HCT116 (cell line): ENCODE results near the gene MINDY4B. TPM values are rescaled to one million over a fixed set of nuclear protein-coding genes. Genes with fewer than 3 reads are reported as not detected.

Source experiments
- ATAC-seq: fragments of 200-7000 bp; cut with Tn5 transposase; 2 replicates; pipeline ENCODE4 v1.9.1; 2020; ENCODE audit warnings: mild to moderate bottlenecking, moderate library complexity
- BruUV-seq: library from RNA; stranded (reverse); fragments of 400-500 nt; replicated peaks from 2 replicates; lab custom pipeline; 2021; lab: Mats Ljungman, UMichigan
- CTCF ChIA-PET: fragments of 300-600 bp; sonication (Branson Sonifier 250); formaldehyde crosslinking; loops from one replicate; lab custom pipeline; 2021; ENCODE audit warnings: antibody characterized with exemption; lab: Charles Lee
- POLR2A ChIA-PET: fragments of 300-600, 350-600 bp; sonication (Branson Sonifier 250); formaldehyde crosslinking; loops from one replicate; lab custom pipeline; 2021; ENCODE audit warnings: antibody characterized with exemption; lab: Charles Lee
- RAD21 ChIA-PET, 2 experiments: fragments of 300-600 bp; sonication (Branson Sonifier 250); formaldehyde crosslinking; loops; one replicate each; lab custom pipeline; 2023; ENCODE audit warnings: low total read pairs in 2 of 2; ENCODE audit not compliant: uncharacterized antibody in 2 of 2, unreplicated experiment in 2 of 2, low non-redundant PET in 1 of 2; lab: Charles Lee
- DNase-seq: peaks from one replicate; pipeline ENCODE4 v3.0.0-alpha.2; 2010; ENCODE audit warnings: low read depth, low spot score
- H2AFZ ChIP-seq: fragments of 200-600 bp; shearing (Covaris generic), sonication (generic); 2 replicates; pipeline ENCODE4 v1.6.1; 2017; ENCODE audit warnings: low read depth, mixed run types, mixed read lengths, antibody characterized with exemption, low read length; ENCODE audit not compliant: poor library complexity, severe bottlenecking
- H3K27ac ChIP-seq: 2 replicates; pipeline ENCODE4 v1.5.1; 2012; ENCODE audit warnings: low read depth, low read length
- H3K27me3 ChIP-seq: fragments of 200-600 bp; sonication (generic); 2 replicates; pipeline ENCODE4 v1.6.1; 2016; ENCODE audit warnings: mixed run types, low read length, mixed read lengths; ENCODE audit not compliant: insufficient read depth
- H3K36me3 ChIP-seq, 2 experiments: fragments of 200-500 bp in 1 of 2; fragments of 200-600 bp in 1 of 2; sonication (Bioruptor generic) in 1 of 2; sonication (generic) in 1 of 2; 2 replicates each; pipeline versions ENCODE4 v1.5.1 to v1.6.1; 2014 to 2016; ENCODE audit warnings: low read length in 2 of 2, inconsistent platforms in 1 of 2, mixed read lengths in 1 of 2, mixed run types in 1 of 2; ENCODE audit not compliant: insufficient read depth in 2 of 2, control insufficient read depth in 1 of 2
- H3K4me1 ChIP-seq, 2 experiments: fragments of 200-600 bp in 1 of 2; sonication (generic) in 1 of 2; 2 replicates each; pipeline versions ENCODE4 v1.5.1 to v1.6.1; 2012 to 2017; ENCODE audit warnings: low read length in 2 of 2, inconsistent platforms in 1 of 2, mild to moderate bottlenecking in 1 of 2, mixed read lengths in 1 of 2, mixed run types in 1 of 2, moderate library complexity in 1 of 2; ENCODE audit not compliant: insufficient read depth in 2 of 2, control insufficient read depth in 1 of 2
- H3K4me2 ChIP-seq: fragments of 200-600 bp; sonication (generic); 2 replicates; pipeline ENCODE4 v1.6.1; 2017; ENCODE audit warnings: mixed run types, low read length, mixed read lengths
- H3K4me3 ChIP-seq, 2 experiments: fragments of 200-600 bp in 1 of 2; sonication (generic) in 1 of 2; replicated peaks in 1 of 2; 2 replicates each; pipeline ENCODE4 v1.5.1; 2011 to 2016; ENCODE audit warnings: low read length in 2 of 2, control low read depth in 1 of 2, low read depth in 1 of 2, mild to moderate bottlenecking in 1 of 2, mixed read lengths in 1 of 2, mixed run types in 1 of 2
- H3K79me2 ChIP-seq: fragments of 200-600 bp; sonication (generic); 2 replicates; pipeline ENCODE4 v1.6.1; 2017; ENCODE audit warnings: mild to moderate bottlenecking, mixed run types, low read length, moderate library complexity, mixed read lengths; ENCODE audit not compliant: insufficient read depth
- H3K9ac ChIP-seq: fragments of 200-600 bp; sonication (generic); 2 replicates; pipeline ENCODE4 v1.6.1; 2016; ENCODE audit warnings: low read length, mixed read lengths
- H3K9me2 ChIP-seq: fragments of 200-600 bp; sonication (generic), shearing (Covaris generic); 2 replicates; pipeline ENCODE4 v1.6.1; 2017; ENCODE audit warnings: mixed run types, mild to moderate bottlenecking, moderate library complexity; ENCODE audit not compliant: insufficient read depth
- H3K9me3 ChIP-seq, 2 experiments: fragments of 200-500 bp in 1 of 2; fragments of 200-600 bp in 1 of 2; sonication (Bioruptor generic) in 1 of 2; sonication (generic) in 1 of 2; 2 replicates each; pipeline ENCODE4 v1.6.1; 2014 to 2017; ENCODE audit warnings: low read length in 2 of 2, mixed read lengths in 2 of 2, inconsistent platforms in 1 of 2, low read depth in 1 of 2, mild to moderate bottlenecking in 1 of 2, mixed run types in 1 of 2, moderate library complexity in 1 of 2; ENCODE audit not compliant: control insufficient read depth in 1 of 2, insufficient read depth in 1 of 2
- H4K20me1 ChIP-seq: fragments of 200-600 bp; sonication (generic), shearing (Covaris generic); 2 replicates; pipeline ENCODE4 v1.6.1; 2017; ENCODE audit warnings: mixed run types, mild to moderate bottlenecking, moderate library complexity; ENCODE audit not compliant: insufficient read depth
- EGR1 ChIP-seq: IDR thresholded peaks from 2 replicates; pipeline ENCODE4 v1.6.1; 2012; ENCODE audit warnings: low read depth
- ZFX ChIP-seq: fragments of 450-650 bp; IDR thresholded peaks from 2 replicates; pipeline ENCODE4 v1.6.1; 2017
- intact Hi-C: fragments of 100-400 bp; cut with micrococcal nuclease; formaldehyde crosslinking; loops from 2 replicates; pipeline ENCODE4 v1.10.0; 2022
- total RNA-seq: library from RNA; stranded (reverse); gene quantifications from one replicate; pipeline ENCODE4 v1.2.1, GENCODE V29; 2021; ENCODE audit not compliant: unreplicated experiment
- TF ChIP-seq, protein P1 (sequence below): IDR thresholded peaks from 2 replicates; pipeline ENCODE4 v1.6.1; 2012
- TF ChIP-seq, protein P2 (sequence below): IDR thresholded peaks from 2 replicates; pipeline ENCODE4 v1.6.1; 2012; ENCODE audit warnings: low read depth

The MINDY4B gene
- total RNA-seq, 1 experiment from 2014 or later = not detected

DNA sequence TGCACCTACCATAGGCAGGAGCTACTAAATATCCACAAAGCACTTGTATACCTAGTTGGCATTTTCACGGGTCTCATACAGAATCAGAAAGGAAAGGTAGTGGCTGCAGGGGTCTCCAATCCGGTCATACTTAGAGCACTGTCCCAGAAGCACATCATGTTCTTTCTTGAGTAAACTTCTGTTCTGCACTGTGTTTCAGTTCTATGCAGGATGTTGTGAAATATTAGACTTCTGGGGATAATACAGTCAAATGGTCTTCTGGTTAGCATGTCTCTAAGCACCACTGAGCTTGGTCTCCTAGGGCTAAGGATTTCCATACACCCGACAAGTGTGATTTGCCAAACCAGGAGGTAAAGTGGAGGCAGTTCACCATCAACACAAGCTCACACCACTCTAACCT, 27.9 kb downstream of the MINDY4B start (continued):
- TF ChIP-seq, protein P1, sequence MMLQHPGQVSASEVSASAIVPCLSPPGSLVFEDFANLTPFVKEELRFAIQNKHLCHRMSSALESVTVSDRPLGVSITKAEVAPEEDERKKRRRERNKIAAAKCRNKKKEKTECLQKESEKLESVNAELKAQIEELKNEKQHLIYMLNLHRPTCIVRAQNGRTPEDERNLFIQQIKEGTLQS = no peak

DNA sequence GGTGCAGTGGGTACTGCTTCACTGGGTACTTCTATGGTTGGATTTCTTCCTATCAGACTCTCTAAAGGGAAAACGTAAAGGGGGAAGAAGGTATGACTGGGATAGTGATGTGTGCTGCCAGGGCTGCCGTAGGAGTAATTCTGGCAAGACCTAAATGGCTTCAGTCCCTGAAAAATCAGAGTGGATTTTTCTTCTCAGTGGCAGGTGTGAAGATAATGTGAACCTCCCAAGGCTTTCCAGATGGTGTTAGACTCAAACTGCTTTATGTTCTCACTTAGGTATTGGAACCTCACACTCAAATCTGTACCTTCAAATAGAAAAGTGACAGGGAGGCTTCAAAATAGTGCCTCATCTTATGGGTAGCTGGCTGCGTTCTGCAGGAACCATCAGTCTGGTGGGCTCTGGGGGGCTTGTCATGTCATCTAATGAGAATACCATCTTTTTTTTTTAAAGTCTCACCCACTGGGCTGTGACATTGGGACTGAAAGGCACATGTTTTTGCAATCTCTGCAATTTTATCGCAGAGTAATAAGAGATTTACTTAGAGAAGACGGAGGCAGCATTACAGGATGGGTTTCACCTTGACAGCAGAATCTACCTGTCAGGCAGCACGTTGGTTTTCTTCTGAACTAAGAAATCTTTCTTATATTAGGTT, 28.5 kb downstream of the MINDY4B start:
- H3K9me2 ChIP-seq = no peaks in the 10 kb centered on the region
- no peak overlapping the region for H3K4me3 ChIP-seq
- no peak overlapping the region for H3K27ac ChIP-seq
- no TSS peak for BruUV-seq
- ChIA-PET RAD21 (no interaction called here), CTCF (no interaction called here), POLR2A (no interaction called here)
- DNase-seq (no peak), ATAC-seq (no peak)
- no peaks in the 10 kb centered on the region for H3K79me2 ChIP-seq
- no peaks in the 10 kb centered on the region for H3K36me3 ChIP-seq
- H3K4me2 ChIP-seq = no peak overlapping the region
- H3K4me1 ChIP-seq = no peaks in the 10 kb centered on the region
- no peak for TF ChIP-seq EGR1
- TF ChIP-seq, protein P2, sequence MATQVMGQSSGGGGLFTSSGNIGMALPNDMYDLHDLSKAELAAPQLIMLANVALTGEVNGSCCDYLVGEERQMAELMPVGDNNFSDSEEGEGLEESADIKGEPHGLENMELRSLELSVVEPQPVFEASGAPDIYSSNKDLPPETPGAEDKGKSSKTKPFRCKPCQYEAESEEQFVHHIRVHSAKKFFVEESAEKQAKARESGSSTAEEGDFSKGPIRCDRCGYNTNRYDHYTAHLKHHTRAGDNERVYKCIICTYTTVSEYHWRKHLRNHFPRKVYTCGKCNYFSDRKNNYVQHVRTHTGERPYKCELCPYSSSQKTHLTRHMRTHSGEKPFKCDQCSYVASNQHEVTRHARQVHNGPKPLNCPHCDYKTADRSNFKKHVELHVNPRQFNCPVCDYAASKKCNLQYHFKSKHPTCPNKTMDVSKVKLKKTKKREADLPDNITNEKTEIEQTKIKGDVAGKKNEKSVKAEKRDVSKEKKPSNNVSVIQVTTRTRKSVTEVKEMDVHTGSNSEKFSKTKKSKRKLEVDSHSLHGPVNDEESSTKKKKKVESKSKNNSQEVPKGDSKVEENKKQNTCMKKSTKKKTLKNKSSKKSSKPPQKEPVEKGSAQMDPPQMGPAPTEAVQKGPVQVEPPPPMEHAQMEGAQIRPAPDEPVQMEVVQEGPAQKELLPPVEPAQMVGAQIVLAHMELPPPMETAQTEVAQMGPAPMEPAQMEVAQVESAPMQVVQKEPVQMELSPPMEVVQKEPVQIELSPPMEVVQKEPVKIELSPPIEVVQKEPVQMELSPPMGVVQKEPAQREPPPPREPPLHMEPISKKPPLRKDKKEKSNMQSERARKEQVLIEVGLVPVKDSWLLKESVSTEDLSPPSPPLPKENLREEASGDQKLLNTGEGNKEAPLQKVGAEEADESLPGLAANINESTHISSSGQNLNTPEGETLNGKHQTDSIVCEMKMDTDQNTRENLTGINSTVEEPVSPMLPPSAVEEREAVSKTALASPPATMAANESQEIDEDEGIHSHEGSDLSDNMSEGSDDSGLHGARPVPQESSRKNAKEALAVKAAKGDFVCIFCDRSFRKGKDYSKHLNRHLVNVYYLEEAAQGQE = no peak
- TF ChIP-seq ZFX = no peak
- H2AFZ ChIP-seq = no peak overlapping the region
- no peaks in the 10 kb centered on the region for H4K20me1 ChIP-seq
- H3K9me3 ChIP-seq = no peaks in the 10 kb centered on the region
- H3K9ac ChIP-seq = no peak overlapping the region
- H3K27me3 ChIP-seq = no peaks in the 10 kb centered on the region
- intact Hi-C loops = no loop called here
